ENCODE data around the gene MAP4K2.

MAP4K2 gene

GRCh38 chr11:64767344-64768299, 35.4 kb downstream of the MAP4K2 start:
- no peak for DNase-seq (ENCODE audit: low read depth, low spot score)

DNA sequence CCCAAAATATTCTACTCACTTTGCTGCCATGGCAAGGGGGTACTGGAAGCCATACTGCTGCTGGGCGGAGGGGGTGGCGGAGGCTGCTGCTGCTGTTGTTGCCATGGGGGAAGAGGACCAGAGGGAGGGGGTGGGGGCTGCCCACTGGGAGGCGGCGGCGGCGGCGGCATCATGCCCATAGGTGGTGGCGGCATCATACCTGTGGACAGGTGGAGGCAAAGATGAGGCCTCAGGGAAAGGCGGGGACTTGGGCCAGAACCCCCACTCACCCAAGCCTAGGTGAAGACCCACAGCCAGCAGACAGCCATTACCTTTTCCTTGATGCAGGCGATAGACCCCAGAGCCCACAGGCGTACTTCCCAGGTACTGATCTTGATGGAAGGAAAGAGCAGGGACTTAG, 36.1 kb downstream of the MAP4K2 start:
- DNase-seq (ENCODE audit: low read depth, low spot score), result no peak

DNA sequence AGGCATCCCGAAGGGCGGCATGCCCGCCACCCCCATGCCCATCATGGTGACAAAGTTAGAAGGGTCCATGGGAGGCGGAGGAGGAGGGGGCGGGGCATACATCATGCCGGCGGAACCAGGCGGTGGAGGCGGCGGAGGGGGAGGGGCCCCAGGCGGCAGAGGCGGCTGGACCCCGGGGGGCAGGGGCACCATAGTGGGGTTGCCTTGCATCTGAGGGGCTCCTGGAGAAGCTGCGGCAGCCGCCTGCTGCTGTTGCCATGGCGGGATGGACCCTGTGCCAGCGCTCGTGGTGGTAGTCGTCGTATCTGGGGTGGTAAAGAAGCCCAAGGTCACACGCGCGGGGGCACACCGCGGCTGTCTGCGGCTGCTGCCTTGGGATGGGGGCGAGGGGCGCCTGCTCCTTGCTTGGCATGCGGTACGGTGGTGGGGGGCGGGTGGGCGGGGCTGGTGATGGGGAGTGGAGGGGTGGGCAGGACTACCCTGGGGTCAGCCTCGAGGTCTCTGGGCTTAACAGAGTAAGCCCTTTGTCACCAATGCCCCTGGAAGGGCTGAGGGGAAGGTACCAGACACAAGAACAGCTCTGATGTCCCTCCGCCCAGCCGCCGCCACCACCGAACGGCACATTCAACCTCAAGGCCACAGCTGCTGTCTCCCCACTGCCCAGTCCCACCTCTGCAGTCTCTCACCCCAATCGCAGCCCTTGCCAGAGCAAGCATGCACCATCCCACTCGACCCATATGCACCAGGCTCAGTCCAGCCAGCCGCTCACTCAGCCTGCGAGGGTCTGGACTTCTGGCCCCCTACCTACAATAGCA, 37.0 kb downstream of the MAP4K2 start:
- DNase-seq (ENCODE audit: low read depth, low spot score), result no peak

DNA sequence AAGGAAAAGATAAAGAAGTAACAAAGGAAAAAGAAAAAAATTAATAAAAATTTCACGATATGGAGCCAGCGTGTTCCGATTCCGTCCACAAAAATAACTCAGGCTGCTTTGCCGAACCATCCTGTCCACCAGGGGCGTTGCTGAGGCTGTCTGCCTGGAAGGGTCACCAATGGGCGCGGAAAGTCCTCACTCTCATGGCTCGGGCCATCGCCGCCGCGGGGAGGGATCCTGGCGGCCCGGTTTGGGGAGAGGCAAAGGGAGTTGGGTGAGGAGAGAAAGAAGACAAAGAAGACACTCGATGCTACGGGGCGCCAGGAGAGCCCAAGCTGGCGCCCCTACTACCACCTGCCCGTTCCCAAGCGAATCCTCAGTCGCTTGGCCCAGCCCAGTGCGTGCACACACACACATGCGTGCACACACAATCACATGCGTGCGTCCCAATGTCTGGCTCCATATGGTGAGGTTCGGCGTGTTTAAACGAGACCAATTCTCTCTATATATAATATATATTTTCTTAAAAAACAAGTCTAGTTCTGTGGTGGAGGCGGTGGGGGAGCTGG, 37.6 kb downstream of the MAP4K2 start:
- DNase-seq (ENCODE audit: low read depth, low spot score), result no peak

DNA sequence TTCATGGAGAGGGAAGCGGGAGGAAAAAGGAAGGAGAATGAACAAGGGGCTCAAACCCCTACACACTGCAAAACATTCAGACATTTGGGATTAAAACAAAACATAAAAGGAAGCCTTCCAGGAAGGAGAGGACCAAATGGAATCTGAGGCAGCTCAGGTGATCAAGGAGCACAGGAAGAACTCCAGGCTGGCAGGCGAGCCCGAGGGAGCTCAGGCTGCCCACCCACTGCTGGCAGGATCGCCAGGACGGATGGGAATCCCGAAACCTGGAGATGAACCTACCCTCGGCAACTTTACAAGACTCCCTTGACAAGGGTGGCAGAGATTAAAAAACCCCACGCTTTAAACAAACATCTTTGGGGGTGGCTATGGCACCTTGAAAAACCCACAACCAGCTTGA, 38.3 kb downstream of the MAP4K2 start:
- DNase-seq (ENCODE audit: low read depth, low spot score), result no peak

DNA sequence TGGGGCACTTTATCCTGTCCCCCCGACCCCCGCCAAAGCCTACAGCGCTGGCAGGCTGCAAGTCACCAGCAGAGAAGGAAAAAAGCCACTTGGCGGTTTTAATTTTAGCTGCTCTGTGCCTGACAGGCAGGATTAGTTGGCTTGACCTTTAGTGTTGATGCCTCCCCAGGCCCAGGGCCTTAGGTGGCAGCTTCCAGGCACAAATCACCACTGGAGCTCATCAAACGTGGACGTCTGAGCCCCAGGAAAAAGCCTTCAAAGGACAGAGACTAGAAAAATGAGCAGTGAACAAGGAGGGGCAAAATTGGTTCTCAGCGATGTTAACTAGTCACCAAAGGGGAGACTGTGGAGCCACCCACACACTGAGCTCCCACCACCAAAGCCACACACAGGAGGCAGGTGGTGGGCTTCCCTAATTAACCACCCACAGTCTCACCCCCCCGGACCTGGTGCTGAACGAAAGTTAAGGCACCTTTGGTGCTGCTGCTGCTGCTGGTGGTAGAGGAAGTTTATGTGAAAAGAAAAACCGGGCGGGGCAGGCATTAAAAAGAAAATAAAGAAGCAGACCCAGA, 38.9 kb downstream of the MAP4K2 start:
- DNase-seq (ENCODE audit: low read depth, low spot score), result no peak

- no peak for DNase-seq (ENCODE audit: low read depth, low spot score)
Measured at GRCh38 chr11:64763526-64764039, 39.4 kb downstream of the MAP4K2 start.

GRCh38 chr11:64762674-64763525, 40.1 kb downstream of the MAP4K2 start:
- DNase-seq (ENCODE audit: low read depth, low spot score), result no peak

- DNase-seq (ENCODE audit: low read depth, low spot score), result no peak
Measured at GRCh38 chr11:64762277-64762673, 40.7 kb downstream of the MAP4K2 start.

DNA sequence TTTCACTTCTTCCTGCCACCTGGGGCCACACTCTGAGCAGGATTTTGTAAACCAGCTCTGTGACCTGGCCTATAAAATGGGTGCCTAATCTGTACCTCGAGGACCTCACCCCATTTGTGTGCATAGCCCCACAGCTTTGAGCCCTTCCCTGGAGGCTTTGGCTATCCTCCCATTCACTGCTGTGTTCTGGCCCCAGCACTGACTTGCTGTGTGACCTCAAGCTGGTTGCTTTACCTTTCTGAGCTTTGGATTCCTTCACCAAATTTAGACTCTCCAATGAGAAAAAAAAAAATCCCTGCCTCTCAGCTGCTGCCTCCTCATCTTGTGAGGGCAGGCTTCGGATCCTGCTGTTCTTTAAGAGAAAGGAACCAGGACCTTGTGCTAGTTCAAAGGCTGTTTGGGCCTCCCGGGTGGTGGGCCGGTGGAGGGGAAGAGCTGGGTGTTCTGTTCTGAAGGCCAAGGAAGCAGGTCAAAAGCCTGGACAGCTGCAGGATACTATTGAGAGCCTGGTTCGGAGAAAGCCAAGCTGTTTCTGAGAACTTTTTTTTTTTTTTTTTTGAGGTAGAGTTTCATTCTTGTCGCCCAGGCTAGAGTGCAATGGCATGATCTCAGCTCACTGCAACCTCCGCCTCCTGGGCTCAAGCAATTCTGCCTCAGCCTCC, 42.1 kb downstream of the MAP4K2 start:
- no peak for DNase-seq (ENCODE audit: low read depth, low spot score)

DNA sequence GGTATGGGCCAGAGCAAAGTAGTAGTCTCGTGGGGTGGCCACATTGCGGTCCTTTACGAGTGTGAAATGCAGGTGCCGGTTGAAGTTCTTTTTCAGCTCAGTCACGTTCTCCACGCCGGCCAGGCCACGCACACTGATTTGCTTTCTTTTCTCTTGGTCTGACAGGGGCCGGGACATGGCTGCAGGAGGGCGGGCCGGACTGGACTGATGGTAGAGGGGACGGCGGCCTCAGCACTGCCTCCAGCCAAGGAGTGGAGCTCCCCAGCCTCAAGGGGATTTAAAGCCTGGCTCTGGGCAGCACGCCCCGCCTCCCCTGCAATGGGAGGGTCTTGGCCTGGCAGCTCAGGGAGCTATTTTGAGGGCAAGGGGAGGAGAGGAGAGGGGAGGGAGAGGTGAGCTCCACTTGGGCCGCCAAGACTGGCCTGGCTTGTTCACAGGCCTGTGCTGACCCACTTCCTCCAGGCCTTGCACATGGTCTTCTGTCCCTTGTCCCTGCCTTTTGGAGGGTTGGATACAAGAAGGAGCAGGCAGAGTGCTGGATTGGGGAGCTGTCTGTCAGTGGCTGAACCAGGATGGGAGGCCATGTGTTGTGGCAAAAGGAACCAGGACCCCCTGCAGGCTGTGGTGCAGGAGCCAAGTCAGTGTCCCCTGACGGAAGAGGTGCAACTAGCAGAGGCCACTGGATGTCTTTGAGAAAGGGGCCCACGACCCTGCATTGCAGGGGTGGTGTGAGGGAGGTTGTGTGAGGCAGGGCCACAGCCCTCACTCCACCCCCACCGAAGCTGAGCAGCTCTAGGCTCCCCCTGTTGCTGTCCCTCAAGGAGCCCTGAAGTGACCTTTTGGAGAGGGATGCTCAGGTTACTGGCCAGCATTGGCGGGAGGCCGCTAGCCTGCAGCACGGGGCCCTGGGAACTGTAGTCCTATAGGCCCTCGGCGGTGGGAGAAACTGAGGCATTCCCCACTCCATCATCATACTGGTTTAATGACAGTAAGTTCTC, 43.0 kb downstream of the MAP4K2 start, which contains the start of gene PYGM:
Gene PYGM, minus strand, starts transcription at position 253 of the 998 bp plus-strand sequence. Its CDS starts 76 bp downstream, at position 177.
- no peak for DNase-seq (ENCODE audit: low read depth, low spot score)

GRCh38 chr11:64759131-64759721, 43.8 kb downstream of the MAP4K2 start:
- no peak for DNase-seq (ENCODE audit: low read depth, low spot score)

DNA sequence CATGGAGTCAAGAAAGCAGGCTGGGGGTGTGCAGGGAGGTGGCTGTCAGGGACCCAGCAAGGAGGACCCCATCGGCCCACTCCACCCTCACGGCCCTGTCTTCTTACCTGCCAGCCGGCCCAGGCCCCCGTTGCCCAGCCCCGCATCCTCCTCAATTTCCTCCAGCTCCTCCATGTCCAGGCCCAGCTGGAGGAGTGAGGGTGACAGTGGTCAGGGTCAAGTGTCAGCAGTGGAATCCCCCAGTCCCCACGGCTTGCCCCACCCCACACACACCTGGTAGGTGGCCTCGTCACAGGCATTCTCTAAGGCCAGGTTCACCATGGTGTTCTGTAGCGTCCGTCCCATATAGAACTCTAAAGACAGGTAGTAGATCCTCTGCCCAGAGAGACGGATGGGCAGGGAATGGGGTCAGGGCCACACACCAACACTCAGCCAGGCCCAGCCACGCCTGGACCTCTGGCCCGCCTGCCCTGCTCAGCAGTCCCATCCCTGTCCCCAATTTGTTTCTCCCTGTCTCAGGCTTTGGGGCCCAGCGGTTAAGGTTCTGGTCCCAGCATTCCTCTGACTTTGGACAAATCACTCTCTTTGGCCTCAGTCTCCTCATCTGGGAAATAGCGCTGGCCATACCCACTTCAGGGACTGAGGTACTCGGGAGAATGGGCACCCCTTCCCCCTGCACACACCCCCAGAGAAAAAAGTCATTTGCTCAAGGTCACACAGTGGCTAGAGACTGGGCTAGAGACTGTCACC, 44.5 kb downstream of the MAP4K2 start:
- no peak for DNase-seq (ENCODE audit: low read depth, low spot score)

GRCh38 chr11:64757549-64758329, 45.3 kb downstream of the MAP4K2 start:
- no peak for DNase-seq (ENCODE audit: low read depth, low spot score)

GRCh38 chr11:64755681-64756361, 47.2 kb downstream of the MAP4K2 start:
- no peak for DNase-seq (ENCODE audit: low read depth, low spot score)

DNA sequence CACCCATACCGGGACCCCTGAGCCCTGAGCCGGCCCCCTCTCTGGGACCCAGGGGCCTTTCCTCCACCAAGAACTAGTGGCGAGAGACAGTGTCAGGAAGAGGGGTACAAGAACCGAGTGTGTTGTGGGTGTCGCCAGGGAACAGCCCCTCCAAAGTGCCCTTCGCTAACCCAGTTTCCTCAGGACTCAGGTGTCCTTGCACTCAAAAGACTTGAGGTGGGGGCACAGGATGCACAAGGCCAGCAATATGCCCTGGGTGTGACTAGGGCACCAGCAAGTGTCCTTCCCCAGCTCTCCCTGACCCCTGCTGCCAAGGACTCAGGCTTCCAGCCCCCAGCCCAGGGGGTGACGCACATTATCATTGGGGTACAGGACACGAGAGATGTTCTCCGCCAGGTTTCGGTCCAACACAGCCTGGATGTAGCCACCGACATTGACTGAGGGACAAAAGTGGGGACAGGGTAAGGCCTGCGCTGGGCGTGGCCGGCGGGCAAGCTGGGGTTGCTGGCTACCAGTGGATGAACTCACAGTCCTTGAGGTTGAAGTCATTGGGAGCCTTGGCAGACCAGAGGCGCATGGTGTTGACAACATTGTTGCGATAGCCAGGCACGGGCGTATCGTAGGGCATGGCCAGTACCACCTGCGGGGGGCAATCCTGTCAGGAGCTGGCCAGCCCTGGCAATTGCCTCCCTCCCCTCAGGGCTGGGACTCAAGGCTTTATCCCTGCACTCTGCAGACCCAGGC, 47.9 kb downstream of the MAP4K2 start:
- DNase-seq (ENCODE audit: low read depth, low spot score), result no peak

Data from smooth muscle cell of the brain vasculature (primary cell).